ENCODE data around the gene TM7SF2.

TM7SF2 gene

GRCh38 chr11:65157336-65157735 lies 45.7 kb downstream of the TM7SF2 start:
- DNase-seq (ENCODE audit: low read depth), result no peak

- DNase-seq (ENCODE audit: low read depth), result no peak
Observed at GRCh38 chr11:65159012-65159411, 47.3 kb downstream of the TM7SF2 start.

- no peak for DNase-seq (ENCODE audit: low read depth)
Observed at GRCh38 chr11:65160643-65161042, 49.0 kb downstream of the TM7SF2 start.

- DNase-seq (ENCODE audit: low read depth), result no peak
Observed at GRCh38 chr11:65163684-65164083, 52.0 kb downstream of the TM7SF2 start.
